SHP77 treated with DMSO at 0.1 percent for 48 hours (cell line): ENCODE data around the gene ZNF74.
"Not testable (repeated sequence)": the region's sequence is repeated elsewhere in the genome, so short reads cannot be mapped to it uniquely, and the experiment has no call there.

Experiments used
- DNase-seq: peaks from one replicate; lab custom pipeline; 2025; lab: John Stamatoyannopoulos, UW

The ZNF74 gene

DNA sequence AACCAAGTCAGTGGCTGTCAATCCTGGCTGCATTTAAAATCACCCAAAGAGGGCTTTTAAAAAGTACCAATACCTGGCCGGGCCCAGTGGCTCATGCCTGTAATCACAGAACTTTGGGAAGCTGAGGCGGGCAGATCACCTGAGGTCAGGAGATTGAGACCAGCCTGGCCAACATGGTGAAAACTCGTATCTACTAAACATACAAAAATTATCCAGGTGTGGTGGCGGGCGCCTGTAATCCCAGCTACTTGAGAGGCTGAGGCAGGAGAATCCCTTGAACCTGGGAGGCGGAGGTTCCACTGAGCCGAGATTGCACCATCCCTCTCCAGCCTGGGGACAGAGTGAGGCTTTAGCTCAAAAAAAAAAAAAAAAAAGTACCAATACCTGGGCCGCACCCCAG, 17.7 kb upstream of the ZNF74 start:
- DNase-seq = not testable (repeated sequence)

- DNase-seq = not testable (repeated sequence)
Observed at GRCh38 chr22:20376983-20377382, 17.0 kb upstream of the ZNF74 start.

- DNase-seq = no peak
Observed at GRCh38 chr22:20378110-20378509, 15.8 kb upstream of the ZNF74 start.

- DNase-seq = not testable (repeated sequence)
Observed at GRCh38 chr22:20378684-20379083, 15.3 kb upstream of the ZNF74 start.

DNA sequence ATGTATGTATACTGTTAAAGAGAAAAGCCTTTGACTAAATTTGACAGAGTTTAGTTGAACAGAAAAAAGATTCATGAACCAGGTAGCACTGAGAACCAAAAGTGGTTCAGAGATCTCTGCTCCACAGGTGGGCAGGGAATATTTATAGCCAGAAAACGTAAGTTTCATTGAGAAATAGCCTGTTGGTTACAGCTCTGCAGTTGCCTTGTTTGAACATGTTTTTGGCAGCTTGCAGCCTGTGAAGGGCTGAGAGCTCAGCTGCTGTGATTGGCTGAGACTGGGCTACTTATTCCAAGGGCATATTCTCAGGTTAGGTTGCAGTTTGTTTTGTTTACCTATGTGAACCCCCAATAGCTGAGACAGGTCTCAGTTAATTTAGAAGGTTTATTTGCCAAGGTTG, 13.5 kb upstream of the ZNF74 start:
- no peak for DNase-seq

DNA sequence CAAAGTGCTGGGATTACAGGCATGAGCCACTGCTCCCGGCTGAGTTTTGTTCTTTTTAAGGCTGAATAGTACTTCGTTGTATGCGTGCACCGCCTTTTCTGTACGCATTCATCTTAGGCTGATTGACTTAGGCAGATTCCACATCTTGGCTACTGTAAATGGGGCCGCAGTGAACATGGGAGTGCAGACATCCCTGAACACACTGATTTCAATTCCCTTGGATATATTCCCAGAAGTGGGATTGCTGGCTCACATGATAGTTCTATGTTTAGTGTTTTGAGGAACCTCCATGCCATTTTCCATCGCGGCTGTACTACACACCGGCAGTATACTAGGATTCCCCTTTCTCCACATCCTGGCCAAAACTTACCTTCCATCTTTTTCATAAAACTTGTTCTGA, 10.4 kb upstream of the ZNF74 start:
- DNase-seq = no peak

DNA sequence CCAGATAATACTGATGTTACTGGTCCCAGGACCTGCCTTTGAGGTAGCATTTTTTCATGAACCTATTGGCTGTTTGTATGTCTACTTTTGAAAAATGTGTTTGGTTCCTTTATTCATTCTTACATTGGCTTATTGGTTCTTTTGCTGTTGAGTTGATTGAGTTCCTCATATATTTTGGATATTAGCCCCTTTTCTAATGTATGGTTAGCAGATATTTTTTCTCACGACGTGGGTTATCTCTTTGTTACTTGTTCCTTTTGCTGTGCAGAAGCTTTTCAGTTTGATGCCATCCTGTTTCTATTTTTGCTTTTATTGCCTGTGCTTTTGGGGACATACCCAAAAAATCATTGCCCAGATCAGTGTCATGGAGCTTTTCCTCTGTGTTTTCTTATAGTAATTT, 9.8 kb upstream of the ZNF74 start:
- DNase-seq = no peak

DNA sequence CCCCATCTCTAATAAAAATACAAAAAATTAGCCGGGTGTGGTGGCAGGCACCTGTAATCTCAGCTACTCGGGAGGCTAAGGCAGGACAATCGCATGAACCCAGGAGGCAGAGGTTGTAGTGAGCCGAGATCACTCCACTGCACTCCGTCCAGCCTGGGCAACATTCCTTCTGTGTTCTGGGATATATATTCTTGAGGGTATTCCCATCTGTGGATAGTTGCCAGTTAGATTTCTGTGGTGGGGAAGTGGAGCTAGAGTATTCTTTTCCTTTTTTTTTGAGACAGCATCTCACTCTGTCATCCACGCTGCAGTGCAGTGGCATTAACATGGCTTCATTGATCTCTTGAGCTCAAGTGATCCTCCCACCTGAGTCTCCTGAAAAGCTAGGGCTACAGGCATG, 9.1 kb upstream of the ZNF74 start:
- no peak for DNase-seq

DNA sequence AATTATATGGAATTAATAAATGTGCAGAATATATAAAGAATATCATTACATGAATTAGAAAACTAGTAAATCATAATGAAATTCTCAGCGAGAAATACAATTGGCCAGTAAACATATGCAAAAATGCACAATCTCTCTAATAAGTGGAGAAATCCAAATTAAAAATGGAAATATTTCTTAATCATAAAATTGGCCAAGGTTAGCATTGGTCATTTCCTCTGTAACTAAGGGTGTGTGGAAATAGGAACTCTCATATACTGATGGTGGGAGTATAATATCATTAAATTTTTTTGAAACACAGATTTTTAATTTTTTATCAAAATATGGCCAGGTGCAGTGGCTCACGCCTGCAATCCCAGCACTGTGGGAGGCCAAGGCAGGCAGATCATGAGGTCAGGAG, 7.6 kb upstream of the ZNF74 start:
- no peak for DNase-seq

DNA sequence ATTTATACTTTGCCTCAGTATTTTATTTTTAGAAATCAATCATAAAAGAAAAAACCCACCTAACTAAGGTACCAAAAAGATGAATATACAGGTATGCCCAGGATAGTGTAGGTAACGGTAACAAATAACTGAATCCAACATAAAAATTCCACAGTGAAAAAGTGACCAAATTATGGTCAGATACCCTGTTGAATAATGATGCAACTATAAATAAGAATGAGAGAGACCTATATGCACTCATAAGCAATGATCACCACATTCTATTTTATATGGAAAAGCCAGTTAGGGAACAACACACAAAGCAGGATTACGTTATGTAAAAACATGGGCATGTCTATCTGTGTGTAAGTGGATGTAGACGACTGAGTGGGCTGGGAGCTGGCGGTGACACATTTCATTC, 7.0 kb upstream of the ZNF74 start:
- no peak for DNase-seq

GRCh38 chr22:20388200-20388599, 5.8 kb upstream of the ZNF74 start:
- no peak for DNase-seq

DNA sequence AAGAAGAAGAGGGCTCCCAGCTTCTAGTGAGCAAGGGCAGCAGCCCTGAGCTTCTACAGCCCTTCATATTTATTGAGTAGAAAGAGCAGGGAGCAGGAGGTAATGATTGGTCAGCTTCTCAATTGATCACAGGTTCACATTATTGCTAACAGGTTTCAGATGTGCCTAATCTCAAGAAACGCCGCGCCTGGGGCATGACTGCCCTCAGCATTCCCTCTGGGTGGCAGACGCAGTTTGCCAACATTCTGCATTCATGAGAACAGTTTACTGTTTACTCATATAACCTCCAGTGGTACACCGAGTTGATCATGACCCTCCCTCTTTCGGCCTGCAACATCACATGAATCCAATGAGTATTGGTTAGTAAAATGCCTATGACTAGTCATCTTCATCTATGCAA, 4.7 kb upstream of the ZNF74 start:
- no peak for DNase-seq

GRCh38 chr22:20390394-20390907, 3.5 kb upstream of the ZNF74 start:
- no peak for DNase-seq

DNA sequence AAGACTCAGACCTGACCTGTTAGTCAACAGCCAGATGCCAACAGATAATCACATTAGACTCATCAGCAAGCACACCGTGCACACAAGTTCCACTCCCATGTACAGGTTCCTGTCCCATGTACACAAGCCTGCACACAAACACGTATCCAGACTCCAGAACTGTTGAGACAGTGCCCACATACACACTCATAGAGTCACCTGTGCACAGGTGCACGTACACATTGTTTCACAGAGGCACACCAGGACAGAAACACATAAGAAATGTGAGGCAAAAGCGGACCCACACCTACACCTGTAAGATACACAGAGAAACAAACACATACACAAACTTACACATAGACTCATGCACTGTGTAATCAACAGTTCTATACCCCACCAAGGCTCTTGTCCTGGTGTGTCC, 2.7 kb upstream of the ZNF74 start:
- DNase-seq = no peak

DNA sequence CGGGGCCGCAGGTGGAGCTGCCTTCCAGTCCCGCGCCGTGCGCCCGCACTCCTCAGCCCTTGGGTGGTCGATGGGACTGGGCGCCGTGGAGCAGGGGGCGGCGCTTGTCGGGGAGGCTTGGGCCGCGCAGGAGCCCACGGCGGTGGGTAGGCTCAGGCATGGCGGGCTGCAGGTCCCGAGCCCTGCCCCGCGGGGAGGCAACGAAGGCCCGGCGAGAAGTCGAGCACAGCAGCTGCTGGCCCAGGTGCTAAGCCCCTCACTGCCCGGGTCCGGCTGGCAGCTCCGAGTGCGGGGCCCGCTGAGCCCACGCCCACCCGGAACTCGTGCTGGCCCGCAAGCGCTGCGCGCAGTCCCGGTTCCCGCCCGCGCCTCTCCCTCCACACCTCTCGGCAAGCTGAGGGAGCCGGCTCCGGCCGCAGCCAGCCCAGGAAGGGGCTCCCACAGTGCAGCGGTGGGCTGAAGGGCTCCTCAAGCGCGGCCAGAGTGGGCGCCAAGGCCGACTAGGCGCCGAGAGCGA, 1.5 kb upstream of the ZNF74 start:
- not testable (repeated sequence) for DNase-seq

GRCh38 chr22:20392983-20393704, 807 bp upstream of the ZNF74 start:
- no peak for DNase-seq

DNA sequence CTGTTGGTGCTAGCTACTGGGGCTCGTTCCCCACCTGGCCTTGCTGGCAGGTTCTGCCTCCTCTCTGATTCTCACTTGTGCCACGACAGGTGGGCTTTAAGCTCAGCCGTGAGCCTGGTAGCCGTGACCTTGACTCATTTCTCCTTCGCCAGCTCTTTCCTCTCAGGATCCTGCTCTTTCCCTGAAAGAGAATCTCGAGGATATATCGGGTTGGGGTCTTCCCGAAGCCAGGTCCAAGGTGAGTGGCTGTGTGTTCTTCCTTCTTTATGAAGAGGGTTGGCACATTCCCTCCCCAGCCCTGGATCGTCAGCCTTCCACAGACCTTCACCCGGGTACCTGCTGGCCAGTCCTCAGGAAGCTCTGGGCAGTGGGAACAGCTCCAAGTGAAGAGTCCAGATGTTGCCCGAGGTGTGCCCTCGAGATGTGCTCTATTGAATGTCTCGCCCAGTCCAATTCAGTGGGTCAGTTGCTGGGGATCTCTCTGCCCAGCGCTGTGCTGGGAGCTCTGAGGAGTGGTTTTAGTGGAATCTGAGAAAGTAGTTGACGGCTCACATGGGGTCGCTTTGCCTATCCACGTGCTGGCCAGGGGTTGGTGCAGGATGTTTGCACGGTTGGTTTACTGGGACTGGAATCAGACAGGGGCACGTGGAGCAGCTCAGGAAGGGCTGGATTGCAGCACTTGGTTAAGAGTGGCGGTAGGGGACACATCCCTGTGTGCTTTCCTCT, 1.4 kb downstream of the ZNF74 start:
- DNase-seq = no peak

GRCh38 chr22:20395907-20396287, 1.9 kb downstream of the ZNF74 start:
- DNase-seq = no peak

GRCh38 chr22:20396639-20397038, 2.7 kb downstream of the ZNF74 start:
- DNase-seq = no peak

GRCh38 chr22:20397498-20397897, 3.5 kb downstream of the ZNF74 start:
- no peak for DNase-seq

- no peak for DNase-seq
Observed at GRCh38 chr22:20398420-20398819, 4.5 kb downstream of the ZNF74 start.

DNA sequence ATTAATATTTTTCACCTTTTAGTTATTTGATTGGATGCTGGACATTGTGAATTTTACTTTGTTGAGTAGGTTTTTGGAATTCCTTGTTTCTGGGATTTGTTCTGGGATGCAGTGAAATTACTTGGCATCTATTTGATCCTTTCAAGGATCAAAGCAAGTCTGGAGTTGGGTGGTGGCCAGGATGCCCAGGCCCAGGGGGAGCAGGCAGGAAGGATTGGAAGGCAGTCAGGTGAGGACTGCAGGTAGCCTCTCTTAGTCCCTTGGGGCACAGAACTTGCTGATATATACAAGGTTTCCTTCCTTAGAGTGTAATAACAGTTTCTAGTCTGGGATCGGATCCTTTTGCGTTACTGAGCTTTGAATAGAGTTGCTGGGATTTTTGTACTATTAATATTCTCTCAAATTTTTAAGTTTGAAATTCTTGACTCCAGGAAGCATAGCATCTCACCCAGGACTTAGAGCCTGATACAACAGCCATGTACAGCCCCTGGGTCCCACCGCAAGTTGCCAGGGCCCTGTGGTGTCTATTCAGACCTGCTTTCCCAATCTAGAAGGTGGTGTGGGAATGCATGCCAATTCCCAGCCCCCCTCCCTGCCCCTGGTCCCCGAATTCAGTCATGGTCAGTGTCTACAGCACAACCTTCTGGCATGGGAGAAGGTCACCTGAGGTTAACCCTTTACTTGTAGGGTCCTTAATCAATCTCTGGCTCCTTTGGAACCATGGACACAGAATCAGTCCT, 6.1 kb downstream of the ZNF74 start:
- no peak for DNase-seq
